Measurements from ENCODE around the gene HNRNPUL2.

DNA sequence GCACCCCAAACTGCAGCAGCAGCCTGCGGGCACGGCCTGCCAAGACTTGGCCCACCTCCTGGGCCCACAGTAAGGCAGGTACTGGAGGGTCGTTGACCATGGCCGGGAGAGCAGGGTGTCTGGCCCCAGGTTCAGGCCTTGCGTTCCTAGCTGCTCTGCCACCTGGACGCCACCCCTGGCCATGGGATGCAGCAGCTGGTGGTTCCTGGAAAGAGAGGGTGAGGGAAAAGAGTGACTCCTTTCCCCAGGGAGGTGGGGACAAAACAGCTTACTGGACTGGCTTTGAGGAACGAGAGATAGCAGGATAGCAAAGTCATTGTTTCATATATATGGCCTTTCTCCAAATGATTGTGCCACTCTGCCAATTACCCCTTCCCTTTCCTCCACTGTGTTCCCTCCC lies 21.8 kb downstream of the HNRNPUL2 start:
- TF ChIP-seq, protein P1, sequence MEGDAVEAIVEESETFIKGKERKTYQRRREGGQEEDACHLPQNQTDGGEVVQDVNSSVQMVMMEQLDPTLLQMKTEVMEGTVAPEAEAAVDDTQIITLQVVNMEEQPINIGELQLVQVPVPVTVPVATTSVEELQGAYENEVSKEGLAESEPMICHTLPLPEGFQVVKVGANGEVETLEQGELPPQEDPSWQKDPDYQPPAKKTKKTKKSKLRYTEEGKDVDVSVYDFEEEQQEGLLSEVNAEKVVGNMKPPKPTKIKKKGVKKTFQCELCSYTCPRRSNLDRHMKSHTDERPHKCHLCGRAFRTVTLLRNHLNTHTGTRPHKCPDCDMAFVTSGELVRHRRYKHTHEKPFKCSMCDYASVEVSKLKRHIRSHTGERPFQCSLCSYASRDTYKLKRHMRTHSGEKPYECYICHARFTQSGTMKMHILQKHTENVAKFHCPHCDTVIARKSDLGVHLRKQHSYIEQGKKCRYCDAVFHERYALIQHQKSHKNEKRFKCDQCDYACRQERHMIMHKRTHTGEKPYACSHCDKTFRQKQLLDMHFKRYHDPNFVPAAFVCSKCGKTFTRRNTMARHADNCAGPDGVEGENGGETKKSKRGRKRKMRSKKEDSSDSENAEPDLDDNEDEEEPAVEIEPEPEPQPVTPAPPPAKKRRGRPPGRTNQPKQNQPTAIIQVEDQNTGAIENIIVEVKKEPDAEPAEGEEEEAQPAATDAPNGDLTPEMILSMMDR (IDR thresholded peaks at IDR 0.05), result no peak
- no peak for TF ChIP-seq ZFX (IDR thresholded peaks at IDR 0.05; ENCODE audit: borderline replicate concordance)
